WTC11 (cell line): Measurements from ENCODE around the gene TTC28.

ENCODE experiments used
- AR ChIP-seq: fragments of 250-450 bp; sonication (Bioruptor Pico); IDR thresholded peaks from 2 replicates; pipeline ENCODE4 v1.9.0; 2021; ENCODE audit warnings: mild to moderate bottlenecking
- ATF2 ChIP-seq: sonication (generic); formaldehyde crosslinking; IDR thresholded peaks from 2 replicates; pipeline ENCODE4 v1.8.1; 2022; ENCODE audit warnings: low read depth, missing genetic modification reagents, borderline replicate concordance
- CBFB ChIP-seq: sonication (generic); formaldehyde crosslinking; IDR thresholded peaks from 2 replicates; pipeline ENCODE4 v1.8.1; 2022; ENCODE audit warnings: mild to moderate bottlenecking, low read depth, missing genetic modification reagents
- CTCF ChIP-seq: fragments of 200-600 bp; IDR thresholded peaks from 2 replicates; pipeline ENCODE4 v1.8.0; 2022; ENCODE audit warnings: antibody characterized with exemption
- E2F4 ChIP-seq: sonication (generic); formaldehyde crosslinking; IDR thresholded peaks from 2 replicates; pipeline ENCODE4 v1.8.1; 2022; ENCODE audit warnings: low read depth, mild to moderate bottlenecking, moderate library complexity, missing genetic modification reagents, borderline replicate concordance
- ERG ChIP-seq: fragments of 250-450 bp; sonication (Bioruptor Pico); IDR thresholded peaks from 2 replicates; pipeline ENCODE4 v1.8.0; 2021; ENCODE audit warnings: mild to moderate bottlenecking
- HMGA2 ChIP-seq: fragments of 250-450 bp; sonication (Bioruptor Pico); IDR thresholded peaks from 2 replicates; pipeline ENCODE4 v1.4.0; 2021; ENCODE audit warnings: mild to moderate bottlenecking, moderate library complexity
- HMGXB4 ChIP-seq: sonication (generic); formaldehyde crosslinking; IDR thresholded peaks from 2 replicates; pipeline ENCODE4 v1.8.1; 2023; ENCODE audit warnings: mild to moderate bottlenecking, moderate library complexity, missing genetic modification reagents
- JUN ChIP-seq: sonication (generic); formaldehyde crosslinking; IDR thresholded peaks from 2 replicates; pipeline ENCODE4 v1.8.0; 2023; ENCODE audit warnings: mild to moderate bottlenecking, missing genetic modification reagents
- MAX ChIP-seq: sonication (generic); formaldehyde crosslinking; IDR thresholded peaks from 2 replicates; pipeline ENCODE4 v1.8.0; 2022; ENCODE audit warnings: mild to moderate bottlenecking, missing genetic modification reagents
- RELA ChIP-seq: sonication (generic); formaldehyde crosslinking; IDR thresholded peaks from 2 replicates; pipeline ENCODE4 v1.8.1; 2022; ENCODE audit warnings: missing genetic modification reagents, mild to moderate bottlenecking, borderline replicate concordance
- SP1 ChIP-seq: sonication (generic); formaldehyde crosslinking; conservative IDR thresholded peaks from 2 replicates; pipeline ENCODE4 v1.8.1; 2022; ENCODE audit warnings: missing genetic modification reagents
- ZMAT4 ChIP-seq: fragments of 250-450 bp; sonication (Bioruptor Pico); IDR thresholded peaks from 2 replicates; pipeline ENCODE4 v1.9.0; 2021; ENCODE audit warnings: mild to moderate bottlenecking

- TF ChIP-seq ERG (CRISPR knock-in tag) = no peak
- TF ChIP-seq HMGXB4 = no peak
- no peak for TF ChIP-seq CTCF
- TF ChIP-seq E2F4 (CRISPR knock-in tag) = no peak
- no peak for TF ChIP-seq RELA (CRISPR knock-in tag)
- no peak for TF ChIP-seq ZMAT4 (CRISPR knock-in tag)
- no peak for TF ChIP-seq JUN (CRISPR knock-in tag)
- no peak for TF ChIP-seq SP1 (CRISPR knock-in tag)
- TF ChIP-seq CBFB (CRISPR knock-in tag) = no peak
- TF ChIP-seq ATF2 (CRISPR knock-in tag) = no peak
- no peak for TF ChIP-seq AR (CRISPR knock-in tag)
- no peak for TF ChIP-seq HMGA2
- TF ChIP-seq MAX (CRISPR knock-in tag) = no peak
Observed at GRCh38 chr22:28147401-28147800, 532.2 kb downstream of the TTC28 start.
